Measurements from ENCODE around the gene FAM168B.

FAM168B gene

DNA sequence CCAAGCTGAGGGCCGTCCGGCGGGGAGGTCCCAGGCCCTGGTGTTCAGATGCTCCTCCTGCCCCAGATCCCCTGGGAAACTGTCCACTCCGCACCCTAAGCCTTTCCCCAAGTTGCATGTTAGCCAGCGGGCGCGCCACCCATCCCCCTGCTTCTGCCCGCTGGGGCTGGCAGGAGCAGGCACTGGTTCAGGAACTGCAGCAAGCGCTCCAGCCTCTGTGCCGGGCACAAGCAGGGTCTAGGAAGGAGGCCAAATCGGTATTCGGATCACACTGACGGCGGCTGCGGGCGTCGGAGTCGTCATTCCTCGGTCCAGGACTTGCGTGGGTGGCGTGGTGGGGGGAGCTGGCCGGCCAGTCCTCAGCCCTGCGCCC, 53.7 kb downstream of the FAM168B start:
- DNase-seq: no peak

DNA sequence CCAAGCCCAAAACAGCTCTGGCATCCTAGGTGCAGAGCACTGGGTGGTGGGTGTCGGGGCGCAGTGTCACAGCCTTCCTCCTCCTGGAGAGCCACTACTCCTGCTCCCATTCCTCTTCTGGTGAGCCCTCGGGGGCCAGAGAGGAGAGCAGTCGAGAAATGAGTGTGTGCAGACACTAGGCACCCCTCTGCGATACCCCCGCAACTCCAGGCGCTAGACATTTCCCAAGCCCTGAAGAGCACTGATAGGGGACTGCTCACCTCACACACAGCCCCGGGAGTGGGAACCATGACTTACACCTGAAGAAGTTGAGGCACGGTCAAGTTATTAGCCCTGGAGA, 54.2 kb downstream of the FAM168B start:
- DNase-seq: no peak

DNA sequence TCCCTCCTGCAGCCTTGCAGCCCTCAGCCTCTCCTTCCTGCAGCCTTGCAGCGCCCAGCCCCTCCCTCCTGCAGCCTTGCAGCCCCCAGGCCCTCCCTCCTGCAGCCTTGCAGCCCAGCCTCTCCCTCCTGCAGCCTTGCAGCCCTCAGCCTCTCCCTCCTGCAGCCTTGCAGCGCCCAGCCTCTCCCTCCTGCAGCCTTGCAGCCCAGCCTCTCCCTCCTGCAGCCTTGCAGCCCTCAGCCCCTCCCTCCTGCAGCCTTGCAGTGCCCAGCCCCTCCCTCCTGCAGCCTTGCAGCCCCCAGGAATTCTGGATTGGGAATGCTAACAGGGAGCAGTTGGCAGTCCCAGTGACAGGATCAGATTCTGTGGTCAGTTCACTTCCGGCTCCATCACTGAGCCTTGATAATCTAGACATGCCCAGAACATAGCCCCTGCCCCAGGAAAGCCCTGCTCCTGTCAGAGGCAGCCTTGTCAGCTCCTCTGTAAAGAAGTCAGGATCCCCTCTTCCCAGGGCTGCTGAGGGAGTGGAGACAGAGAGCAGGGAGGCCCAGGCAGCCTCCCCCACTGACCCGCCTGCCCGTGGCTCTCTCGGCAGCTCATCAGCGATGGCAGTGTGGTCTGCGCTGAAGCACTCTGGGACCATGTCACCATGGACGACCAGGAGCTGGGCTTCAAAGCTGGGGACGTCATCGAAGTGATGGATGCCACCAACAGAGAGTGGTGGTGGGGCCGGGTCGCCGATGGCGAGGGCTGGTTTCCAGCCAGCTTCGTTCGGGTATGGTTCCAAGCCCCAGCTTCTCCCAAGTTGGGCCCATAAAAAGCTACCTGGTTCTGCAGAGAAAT, 54.8 kb downstream of the FAM168B start:
- no peak for DNase-seq

DNA sequence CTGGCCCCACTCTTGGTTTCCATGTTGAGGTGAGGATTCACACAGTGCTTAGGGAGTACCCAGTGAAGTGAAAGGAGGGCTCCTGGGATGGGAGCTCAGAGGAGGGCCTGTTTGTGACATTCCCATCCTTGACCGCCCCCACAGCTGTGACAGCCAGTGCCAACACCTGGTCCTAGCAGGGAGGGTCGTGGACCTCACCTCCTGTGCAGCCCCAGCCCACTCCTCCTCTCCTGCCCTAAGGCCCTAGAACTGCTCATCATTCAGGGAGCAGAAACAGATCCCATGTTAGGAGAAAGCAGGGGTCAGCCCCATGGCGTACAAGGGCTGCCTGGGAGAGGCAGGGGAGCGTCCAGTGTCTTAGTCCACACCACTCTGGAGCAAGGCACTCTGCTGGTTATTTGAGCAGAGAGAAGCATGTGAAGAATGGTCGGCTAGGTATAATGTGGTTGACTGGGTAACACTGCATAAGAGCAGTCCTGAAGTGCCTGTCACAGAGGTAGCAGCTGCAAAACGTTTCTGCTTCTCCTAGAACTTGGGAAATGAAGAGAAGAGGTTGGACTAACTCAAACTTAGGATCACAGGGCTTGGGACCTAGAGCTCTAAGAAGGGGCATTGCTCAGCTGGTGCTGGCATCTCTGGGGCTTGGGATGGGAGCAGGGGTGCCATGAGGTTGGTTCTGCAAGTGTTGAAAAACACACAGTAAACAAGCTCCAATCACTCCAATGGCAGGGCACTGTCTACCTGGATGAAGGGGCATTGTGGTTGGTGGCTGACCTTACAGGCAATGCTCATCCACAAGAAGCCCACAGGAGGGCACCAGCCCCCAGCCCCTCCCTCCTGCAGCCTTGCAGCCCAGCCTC, 55.6 kb downstream of the FAM168B start:
- DNase-seq: no peak

DNA sequence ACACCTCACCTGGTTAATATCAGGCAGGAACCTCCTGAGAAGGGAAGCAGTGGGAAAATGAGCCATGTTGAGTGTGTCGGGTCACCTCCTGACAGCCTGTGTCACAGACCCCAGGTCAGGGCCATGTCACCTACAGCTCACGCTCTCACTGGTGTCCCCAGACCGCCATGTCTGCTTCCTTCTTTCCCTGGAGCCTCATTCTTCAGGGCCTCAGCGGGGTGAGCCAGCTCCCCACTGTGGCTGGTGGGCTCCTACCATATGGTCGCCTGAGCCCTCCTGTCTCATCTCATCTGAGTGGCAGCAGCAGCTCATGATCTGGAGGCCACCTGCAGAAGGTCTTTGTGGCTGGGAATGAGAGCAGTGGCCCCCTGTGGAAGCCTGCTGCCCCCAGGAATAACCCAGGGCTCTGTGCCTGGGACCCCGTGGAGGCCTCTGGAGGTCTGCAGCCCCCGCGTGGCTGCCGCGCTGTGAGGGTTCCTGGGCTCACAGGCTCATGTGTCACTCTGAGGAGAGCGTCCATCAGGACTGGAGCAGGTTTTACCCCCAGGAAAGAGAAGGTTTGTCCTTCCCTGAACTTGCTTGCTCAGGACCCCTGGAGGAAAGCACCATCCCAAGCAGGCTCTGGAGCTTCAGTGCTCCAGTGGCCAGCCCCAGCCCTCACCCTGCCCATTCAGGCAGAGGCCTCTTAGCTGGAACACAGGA, 56.4 kb downstream of the FAM168B start:
- no peak for DNase-seq

DNA sequence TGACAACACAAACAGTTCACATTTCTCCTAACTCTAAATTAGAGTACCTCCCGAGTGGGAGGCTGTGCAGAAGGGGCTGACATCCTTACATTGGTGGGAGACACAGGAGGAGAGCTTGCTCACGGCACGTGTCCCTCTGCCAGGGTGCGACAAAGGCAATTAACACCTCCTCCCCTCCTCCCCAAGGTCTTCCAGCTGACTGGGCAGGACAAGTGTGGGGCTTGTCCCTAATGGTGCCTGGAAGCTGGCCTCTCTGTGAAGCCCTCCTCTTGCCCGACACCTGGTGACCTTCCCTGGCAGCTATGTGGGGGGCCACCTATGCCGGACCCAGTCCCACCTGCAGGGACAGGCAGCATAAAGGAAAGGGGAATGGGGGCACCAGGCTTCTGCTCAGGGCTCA, 57.0 kb downstream of the FAM168B start:
- DNase-seq: no peak

DNA sequence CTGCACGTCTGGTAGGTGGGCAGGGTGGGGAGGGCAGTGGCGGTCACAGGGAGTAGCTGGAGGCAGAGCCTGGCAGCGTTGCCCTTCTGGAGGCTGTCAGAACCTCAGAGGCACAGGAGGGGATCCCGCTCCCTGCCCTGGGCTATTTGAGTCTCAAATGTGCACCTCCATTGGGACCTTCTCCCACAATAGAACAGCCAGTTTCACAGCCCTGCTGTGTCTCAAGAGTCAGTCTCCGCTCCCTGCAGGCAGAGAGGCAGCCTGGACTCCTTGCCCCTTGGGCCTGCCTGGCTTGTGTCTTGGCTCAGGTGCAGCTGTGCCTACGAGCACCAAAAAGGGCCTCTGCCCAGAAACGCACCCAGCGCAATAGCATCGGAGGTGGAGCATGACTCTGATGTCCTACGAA, 57.4 kb downstream of the FAM168B start:
- DNase-seq: no peak

DNA sequence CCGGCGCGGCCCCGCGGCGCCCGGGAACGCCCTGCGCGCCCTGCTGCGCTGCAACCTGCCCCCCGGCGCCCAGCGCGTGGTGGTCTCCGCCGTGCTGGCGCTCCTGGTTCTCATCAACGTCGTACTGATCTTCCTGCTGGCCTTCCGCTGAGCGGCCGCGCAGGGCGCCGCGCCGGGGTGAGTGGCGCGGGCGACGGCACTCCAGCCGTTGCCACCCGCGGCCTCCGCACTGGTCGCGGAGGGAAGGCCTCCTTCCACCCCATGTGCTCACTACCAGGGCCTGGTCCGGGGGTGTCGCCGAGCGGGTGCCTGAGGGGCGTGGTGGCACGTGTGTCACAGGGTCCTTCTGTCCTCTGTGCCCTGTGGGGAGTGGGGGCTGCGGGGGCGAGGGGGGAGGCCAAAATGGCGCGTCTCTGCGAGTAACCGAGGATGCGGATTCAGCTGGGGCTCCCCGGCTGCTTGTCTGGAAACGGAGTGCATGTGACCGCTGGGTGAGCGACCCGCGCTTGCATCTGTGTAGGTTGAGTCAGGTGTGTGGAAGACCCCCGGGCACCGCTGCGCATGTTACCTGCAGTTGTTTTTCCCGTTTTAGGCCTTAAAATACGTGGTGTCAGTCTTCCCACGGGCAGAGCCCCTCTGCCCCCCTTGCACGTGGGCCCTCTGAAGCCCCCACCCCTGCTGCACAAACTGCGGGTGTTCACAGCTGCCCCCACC, 58.0 kb downstream of the FAM168B start:
- DNase-seq: no peak

DNA sequence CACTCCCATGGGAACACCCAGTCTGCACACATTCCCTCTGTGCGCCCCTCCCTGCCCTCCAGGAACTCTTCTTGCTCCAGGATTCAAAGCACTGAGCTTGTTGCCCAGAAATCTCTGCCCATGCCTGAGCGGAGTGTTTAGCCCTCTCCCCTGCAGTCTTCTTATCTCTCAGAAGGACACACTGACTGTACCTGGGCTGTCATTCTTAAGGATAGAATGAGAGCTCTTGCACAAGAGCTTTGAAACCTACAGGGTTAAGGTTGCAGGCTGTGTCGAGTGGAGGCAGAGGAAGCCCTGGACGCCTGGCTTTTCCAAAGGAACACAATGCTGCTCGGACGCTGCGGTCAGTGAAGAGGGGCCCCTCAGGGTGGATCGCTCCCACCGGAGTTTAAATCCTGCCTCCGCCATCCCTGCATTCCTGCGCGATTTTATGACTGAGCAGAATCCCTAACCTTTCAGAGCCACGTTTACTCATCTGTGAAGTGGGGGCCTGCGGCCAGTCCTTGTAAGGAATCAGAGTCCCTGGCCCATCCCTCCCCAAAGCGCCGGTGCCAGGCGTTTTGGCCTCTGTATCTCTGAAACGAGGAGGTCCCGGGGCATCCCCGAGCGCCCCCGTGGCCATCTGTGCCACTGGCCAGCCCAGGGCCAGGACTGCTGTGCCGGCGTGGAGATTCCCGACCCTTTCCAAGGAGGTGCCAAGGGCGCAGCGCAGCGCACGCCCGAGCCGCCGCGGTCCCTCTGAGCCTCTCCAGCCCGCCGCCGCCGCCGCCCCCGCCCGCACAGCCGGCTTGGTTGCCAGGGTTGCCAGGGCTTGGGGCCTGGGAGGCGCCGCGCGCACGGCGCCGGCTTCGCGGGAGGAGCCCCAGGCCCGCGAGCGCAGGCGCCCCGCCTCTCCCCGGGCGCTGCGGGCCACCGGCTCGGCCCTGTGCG, 58.9 kb downstream of the FAM168B start:
- no peak for DNase-seq

DNA sequence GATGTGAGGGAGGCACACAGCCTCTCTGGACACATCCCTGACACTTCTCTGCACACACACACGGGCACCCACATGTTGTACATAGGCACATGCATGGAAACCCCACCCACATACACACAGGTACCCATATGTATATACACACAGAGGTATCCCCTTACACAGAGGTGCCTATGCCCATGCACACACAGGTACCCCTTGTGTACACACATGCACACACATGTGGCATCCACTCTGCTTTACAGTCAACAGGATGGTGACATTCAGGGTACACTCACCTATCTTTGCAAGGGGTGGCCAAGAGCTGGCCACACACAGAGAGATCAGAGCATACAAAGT, 59.5 kb downstream of the FAM168B start:
- no peak for DNase-seq

DNA sequence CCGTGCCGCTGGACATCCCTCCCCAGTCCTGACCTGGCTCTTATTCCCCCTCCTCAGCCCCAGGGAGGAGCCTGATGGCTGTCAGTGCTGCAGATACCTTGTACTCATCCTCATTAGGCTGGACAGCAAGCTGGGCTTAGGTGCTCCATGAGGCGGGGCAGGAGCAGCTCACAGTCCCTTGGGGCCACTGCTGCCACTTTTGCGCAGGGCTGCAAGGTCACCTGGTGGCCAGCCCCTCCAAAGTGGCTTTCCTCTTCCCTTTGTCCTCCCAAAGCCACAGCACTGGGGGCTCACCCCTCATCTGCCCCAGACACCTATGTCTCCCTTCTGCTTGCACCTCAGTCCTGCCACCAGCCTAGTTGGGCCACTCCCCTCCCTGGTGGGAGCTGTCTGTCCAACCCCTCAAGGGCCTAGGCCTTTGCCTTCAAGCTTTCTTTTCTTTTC, 60.8 kb downstream of the FAM168B start:
- DNase-seq: no peak

DNA sequence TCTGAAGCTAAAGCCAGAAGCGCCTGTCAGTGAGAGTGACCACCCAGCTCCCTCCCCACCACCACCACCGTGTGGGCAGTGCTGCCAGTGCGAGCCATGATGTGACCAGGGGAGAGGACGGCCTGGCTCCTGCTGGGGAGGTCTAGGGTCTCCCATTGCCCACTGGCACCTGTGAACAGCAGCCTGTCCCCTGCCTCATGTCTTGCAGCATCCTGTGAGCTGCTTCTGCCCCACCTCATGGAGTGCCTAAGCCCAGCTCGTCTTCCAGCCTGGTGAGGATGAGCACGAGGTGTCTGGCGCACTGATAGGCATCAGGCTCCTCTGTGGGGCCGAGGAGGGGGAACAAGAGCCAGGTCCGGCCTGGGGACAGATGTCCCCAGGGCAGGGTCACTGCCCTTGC, 61.4 kb downstream of the FAM168B start:
- DNase-seq: no peak

DNA sequence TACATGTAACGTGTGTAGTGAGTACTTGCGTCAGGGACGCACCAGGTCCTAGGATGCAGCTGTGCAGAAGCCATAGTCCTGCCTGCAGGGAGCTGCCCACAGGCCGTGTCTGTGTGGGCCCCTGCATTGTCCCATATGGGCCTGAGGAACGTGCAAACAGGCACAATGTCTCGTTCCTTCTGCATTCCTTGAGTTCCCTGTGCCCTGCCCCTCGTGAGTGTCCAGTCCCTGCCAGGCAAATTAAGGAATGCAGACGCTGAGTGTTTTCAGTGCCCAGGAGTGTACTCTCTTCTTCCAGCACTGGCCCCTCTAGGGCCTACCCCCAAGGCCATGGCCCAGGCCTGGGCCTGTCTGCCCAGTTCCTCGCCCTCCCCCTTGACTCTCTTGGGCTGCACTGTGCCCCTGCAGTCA, 61.8 kb downstream of the FAM168B start:
- no peak for DNase-seq

DNA sequence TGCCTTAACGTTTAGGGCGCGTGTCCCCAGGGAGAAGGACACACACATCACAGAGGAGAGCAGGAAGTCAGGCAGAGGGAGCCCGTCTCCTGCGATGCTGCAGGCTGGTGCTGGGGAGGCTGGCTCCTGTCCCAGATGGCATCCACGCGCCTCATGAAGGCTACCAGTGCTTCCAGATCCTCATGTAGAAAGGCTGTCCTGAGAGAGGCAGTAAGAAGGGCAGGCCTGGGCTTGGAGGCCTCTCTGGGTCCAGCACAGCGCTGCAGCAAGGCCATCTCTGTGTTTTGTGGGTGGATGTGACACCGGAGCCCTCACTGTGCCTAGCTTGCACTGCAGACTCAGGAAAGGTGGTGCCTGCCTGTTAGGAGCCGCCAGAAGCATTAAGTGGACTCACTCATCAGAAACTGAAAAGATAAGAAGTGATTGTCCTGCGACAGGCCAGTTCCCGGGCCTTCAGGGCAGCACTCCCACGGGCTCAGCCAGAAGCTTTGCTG, 62.7 kb downstream of the FAM168B start:
- DNase-seq: no peak

DNA sequence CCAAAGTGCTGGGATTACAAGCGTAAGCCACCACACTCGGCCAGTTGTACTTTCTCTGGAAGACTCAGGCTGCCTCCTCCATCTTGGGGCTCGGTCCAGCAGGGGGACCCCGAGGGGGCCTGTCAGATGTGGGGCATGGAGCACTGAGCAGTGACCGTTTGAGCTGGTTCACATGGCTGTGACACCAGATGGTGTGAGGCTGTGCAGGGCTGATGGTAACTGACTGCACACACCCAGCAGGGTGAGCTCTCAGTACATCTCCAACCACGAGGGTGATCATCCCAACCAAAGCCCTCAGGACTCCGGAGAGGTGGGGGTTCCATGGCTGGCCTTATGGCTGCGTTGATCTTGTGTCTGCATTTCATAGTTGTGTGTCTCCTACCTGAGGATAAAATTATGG, 63.4 kb downstream of the FAM168B start:
- no peak for DNase-seq

DNA sequence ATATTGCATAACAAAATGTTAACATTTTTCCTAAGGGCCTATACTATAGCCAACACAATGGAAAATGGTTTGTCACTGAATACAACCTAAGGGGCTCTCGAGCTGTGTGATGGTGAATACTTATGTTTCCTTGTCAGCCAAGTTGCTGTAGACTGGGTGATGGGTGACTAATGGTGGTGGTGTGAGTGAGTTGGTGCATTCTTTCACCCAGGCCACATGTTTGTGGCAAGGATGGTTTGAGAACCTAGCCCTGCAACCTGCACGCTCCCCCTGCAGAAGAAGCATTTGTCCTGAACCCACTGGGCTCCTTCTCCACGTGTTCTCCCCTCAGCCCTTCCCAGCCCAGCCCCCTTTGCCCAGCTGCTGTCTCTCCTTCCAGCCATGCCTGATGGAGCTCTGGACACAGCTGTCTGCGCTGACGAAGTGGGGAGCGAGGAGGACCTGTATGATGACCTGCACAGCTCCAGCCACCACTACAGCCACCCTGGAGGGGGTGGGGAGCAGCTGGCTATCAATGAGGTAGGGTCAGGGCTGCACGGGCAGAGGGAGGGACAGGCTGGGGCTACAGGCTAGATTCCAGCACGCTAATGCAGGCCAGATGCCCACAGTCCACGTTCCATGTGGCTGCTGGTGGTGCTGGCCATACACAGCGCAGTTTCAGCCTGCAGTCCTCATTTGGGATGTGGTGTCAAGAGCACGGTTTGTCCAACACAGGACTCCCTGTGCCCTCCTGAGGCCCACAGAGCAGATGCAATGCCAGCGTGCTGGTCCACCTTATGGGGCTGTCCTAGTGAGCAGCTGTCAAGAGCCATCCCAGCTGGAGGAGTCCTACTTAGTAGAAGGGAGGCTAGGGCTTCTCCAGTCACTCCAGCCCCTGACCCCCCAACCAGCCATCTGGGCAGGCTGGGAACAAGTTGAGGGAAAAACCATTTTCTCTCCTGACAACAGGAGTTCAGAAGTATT, 65.4 kb downstream of the FAM168B start:
- DNase-seq: no peak

DNA sequence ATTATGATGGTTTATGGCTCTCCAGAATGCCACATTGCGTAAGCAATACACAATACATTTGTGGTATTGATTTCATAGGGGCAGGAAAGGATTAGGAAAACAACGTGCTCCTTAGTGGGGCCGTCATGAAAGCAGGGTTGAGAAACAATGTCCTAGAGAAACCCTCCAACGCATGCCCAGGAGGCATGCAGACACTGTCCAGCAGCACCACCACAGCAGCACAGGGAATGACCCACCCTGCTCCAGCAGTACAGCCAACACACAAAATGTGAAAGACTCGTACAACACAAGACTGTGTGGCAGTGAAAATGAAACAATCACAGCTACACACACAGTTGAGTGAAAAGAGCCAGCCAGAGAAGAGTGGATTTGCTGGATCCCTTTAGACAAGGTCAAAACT, 66.3 kb downstream of the FAM168B start:
- no peak for DNase-seq

DNA sequence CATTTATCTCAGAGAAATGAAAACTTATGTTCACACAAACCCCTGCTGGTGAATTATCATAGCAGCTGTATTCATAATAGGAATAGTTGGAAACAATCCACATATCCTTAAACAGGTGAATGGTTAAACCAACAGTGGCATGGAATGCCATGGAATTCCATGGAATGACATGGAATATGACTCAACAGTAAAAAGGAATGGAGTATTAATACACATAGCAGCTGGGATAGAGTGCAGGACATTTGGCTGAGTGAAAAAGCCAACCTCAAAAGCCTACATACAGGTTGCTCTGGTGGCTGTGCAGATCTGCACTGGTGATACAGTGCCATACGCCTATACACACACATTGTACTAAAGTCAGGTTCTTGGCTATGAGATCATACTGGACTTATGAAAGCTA, 69.5 kb downstream of the FAM168B start:
- no peak for DNase-seq

DNA sequence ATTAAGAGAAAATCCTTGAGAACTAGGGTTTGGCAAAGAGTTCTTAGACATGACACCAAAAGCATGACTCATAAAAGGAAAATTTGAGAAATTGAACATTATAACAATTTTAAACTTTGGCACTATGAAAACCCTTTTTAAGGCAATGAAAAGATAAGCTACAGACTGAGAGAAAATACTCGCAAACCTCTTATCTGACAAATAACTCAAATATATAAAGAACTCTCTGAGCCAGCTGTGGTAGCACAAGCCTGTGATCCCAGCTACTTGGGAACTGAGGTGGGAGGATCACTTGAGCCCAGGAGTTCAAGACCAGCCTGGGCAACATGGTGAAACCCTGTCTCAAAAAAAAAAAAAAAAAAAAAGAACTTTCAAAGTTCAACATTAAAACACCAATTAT, 70.5 kb downstream of the FAM168B start:
- DNase-seq: no peak
